ENCODE results near the gene CSGALNACT2. TPM values are rescaled to one million over a fixed set of nuclear protein-coding genes. Genes with fewer than 3 reads are reported as not detected.

The CSGALNACT2 gene
- polyA plus RNA-seq, 4 donors = 2.5 to 13.4 (median 4.8) TPM

DNA sequence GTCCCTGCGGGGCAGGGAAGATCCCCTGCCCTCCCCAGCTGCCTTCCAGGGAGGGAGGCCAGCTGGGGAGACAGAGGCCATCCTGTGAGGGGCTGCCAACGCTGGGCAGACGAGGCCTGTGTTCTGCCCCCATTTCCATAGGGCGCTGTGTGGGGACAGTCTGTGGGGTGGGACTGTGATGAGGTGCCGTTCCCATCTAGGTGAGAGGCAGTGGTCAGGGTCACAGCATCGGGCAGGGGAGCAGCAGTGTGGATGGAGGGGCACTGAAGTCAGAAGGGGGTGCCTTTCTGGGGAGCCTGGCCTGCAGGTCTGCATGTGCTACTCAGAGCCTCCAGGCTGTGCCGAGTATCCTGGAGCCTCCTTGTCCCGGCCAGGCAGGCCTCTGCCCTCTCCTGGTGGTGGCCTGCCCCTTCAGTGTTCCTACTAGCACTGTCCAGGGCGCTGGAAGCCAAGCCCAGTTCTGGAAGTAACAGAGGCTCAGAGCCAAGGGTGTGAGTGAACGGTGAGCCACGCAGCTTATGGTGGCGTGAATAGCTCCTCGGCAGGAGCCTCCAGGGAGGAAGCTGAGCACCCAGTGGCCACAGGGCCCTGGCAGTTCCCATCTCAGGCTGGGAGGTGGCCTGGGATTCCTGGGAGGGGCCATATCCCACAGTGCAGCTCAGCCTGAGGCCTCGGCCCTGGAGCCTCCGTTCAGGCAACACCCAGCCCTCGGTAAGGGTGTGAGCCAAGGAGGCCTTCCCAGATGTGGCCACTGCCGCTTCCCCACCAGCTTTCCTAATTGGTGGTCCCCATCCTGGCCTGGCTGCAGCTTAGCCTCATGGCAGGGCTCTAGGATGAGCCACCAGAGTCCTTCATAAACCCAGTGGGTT is 23.3 kb upstream of the CSGALNACT2 start:
- Histone ChIP-seq H3K27me3 (ENCODE audit: control insufficient read depth in 3 of 3, insufficient read depth in 3 of 3, low read length in 3 of 3) (no peaks in the 10 kb centered on the region), H3K36me3 (ENCODE audit: control insufficient read depth in 3 of 3, insufficient read depth in 2 of 3, low read depth in 1 of 3, low read length in 3 of 3) (peaks cover 0 to 2% (median 0%) of the 10 kb centered on the region in 3 donors), H3K4me1 (ENCODE audit: control insufficient read depth in 3 of 3, insufficient read depth in 2 of 3, low read depth in 1 of 3, low read length in 2 of 3) (peaks cover 0 to 27% (median 0%) of the 10 kb centered on the region in 3 donors), H3K27ac (ENCODE audit: low read depth in 1 of 3, low read length in 2 of 3) (no peak overlapping the region), H3K4me3 (ENCODE audit: low read depth in 1 of 3, low read length in 3 of 3) (no peak overlapping the region), H3K9me3 (ENCODE audit: control insufficient read depth in 2 of 2, insufficient read depth in 1 of 2, low read depth in 1 of 2, low read length in 1 of 2) (no peaks in the 10 kb centered on the region)
- WGBS, 3 donors = 80 to 82% (median 81%) methylated on average over 17 of the region's 17 CpGs
- DNase-seq (no peak), FAIRE-seq (no peak)

GRCh38 chr10:43115881-43116595 is 22.2 kb upstream of the CSGALNACT2 start:
- peaks cover 0 to 3% (median 0%) of the 10 kb centered on the region in 3 donors for H3K36me3 ChIP-seq (ENCODE audit: control insufficient read depth in 3 of 3, insufficient read depth in 2 of 3, low read depth in 1 of 3, low read length in 3 of 3)
- no peak for FAIRE-seq
- no peaks in the 10 kb centered on the region for H3K27me3 ChIP-seq (ENCODE audit: control insufficient read depth in 3 of 3, insufficient read depth in 3 of 3, low read length in 3 of 3)
- peaks cover 0 to 17% (median 0%) of the 10 kb centered on the region in 3 donors for H3K4me1 ChIP-seq (ENCODE audit: control insufficient read depth in 3 of 3, insufficient read depth in 2 of 3, low read depth in 1 of 3, low read length in 2 of 3)
- H3K4me3 ChIP-seq (ENCODE audit: low read depth in 1 of 3, low read length in 3 of 3) = no peak overlapping the region
- H3K27ac ChIP-seq (ENCODE audit: low read depth in 1 of 3, low read length in 2 of 3) = no peak overlapping the region
- 84 to 95% (median 91%) methylated on average over 8 to 10 of the region's 10 CpGs for WGBS, 3 donors
- DNase-seq = no peak
- H3K9me3 ChIP-seq (ENCODE audit: control insufficient read depth in 2 of 2, insufficient read depth in 1 of 2, low read depth in 1 of 2, low read length in 1 of 2) = no peaks in the 10 kb centered on the region

DNA sequence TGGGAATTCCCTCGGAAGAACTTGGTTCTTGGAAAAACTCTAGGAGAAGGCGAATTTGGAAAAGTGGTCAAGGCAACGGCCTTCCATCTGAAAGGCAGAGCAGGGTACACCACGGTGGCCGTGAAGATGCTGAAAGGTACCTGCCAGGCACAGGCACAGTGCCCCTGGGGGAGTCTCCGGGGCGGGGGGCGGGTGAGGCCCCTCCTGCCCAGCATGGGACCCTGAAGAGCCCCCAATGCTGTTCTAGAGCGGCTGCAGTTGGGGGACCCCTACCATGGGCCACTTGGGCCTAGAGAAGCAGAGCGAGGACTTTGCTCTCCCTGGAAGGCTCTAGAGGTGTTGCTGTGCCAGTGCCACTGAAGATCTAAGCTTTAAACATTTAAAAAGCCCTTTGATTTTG is 21.6 kb upstream of the CSGALNACT2 start:
- no peaks in the 10 kb centered on the region for H3K27me3 ChIP-seq (ENCODE audit: control insufficient read depth in 3 of 3, insufficient read depth in 3 of 3, low read length in 3 of 3)
- no peaks in the 10 kb centered on the region for H3K9me3 ChIP-seq (ENCODE audit: control insufficient read depth in 2 of 2, insufficient read depth in 1 of 2, low read depth in 1 of 2, low read length in 1 of 2)
- peaks cover 0 to 13% (median 0%) of the 10 kb centered on the region in 3 donors for H3K4me1 ChIP-seq (ENCODE audit: control insufficient read depth in 3 of 3, insufficient read depth in 2 of 3, low read depth in 1 of 3, low read length in 2 of 3)
- WGBS, 3 donors = 91% methylated on average over 10 of the region's 10 CpGs
- H3K36me3 ChIP-seq (ENCODE audit: control insufficient read depth in 3 of 3, insufficient read depth in 2 of 3, low read depth in 1 of 3, low read length in 3 of 3) = peaks cover 0 to 3% (median 0%) of the 10 kb centered on the region in 3 donors
- no peak overlapping the region for H3K27ac ChIP-seq (ENCODE audit: low read depth in 1 of 3, low read length in 2 of 3)
- DNase-seq = no peak
- H3K4me3 ChIP-seq (ENCODE audit: low read depth in 1 of 3, low read length in 3 of 3) = no peak overlapping the region
- no peak for FAIRE-seq

- no peak overlapping the region for H3K4me3 ChIP-seq (ENCODE audit: low read depth in 1 of 3, low read length in 3 of 3)
- WGBS, 3 donors = 74 to 82% (median 78%) methylated on average over 9 of the region's 9 CpGs
- no peak for FAIRE-seq
- H3K27ac ChIP-seq (ENCODE audit: low read depth in 1 of 3, low read length in 2 of 3) = no peak overlapping the region
- H3K9me3 ChIP-seq (ENCODE audit: control insufficient read depth in 2 of 2, insufficient read depth in 1 of 2, low read depth in 1 of 2, low read length in 1 of 2) = no peaks in the 10 kb centered on the region
- DNase-seq = no peak
- H3K4me1 ChIP-seq (ENCODE audit: control insufficient read depth in 3 of 3, insufficient read depth in 2 of 3, low read depth in 1 of 3, low read length in 2 of 3) = peaks cover 0 to 13% (median 0%) of the 10 kb centered on the region in 3 donors
- H3K27me3 ChIP-seq (ENCODE audit: control insufficient read depth in 3 of 3, insufficient read depth in 3 of 3, low read length in 3 of 3) = no peaks in the 10 kb centered on the region
- H3K36me3 ChIP-seq (ENCODE audit: control insufficient read depth in 3 of 3, insufficient read depth in 2 of 3, low read depth in 1 of 3, low read length in 3 of 3) = peaks cover 0 to 3% (median 0%) of the 10 kb centered on the region in 3 donors
Measured at GRCh38 chr10:43117031-43117776, 21.0 kb upstream of the CSGALNACT2 start.

DNA sequence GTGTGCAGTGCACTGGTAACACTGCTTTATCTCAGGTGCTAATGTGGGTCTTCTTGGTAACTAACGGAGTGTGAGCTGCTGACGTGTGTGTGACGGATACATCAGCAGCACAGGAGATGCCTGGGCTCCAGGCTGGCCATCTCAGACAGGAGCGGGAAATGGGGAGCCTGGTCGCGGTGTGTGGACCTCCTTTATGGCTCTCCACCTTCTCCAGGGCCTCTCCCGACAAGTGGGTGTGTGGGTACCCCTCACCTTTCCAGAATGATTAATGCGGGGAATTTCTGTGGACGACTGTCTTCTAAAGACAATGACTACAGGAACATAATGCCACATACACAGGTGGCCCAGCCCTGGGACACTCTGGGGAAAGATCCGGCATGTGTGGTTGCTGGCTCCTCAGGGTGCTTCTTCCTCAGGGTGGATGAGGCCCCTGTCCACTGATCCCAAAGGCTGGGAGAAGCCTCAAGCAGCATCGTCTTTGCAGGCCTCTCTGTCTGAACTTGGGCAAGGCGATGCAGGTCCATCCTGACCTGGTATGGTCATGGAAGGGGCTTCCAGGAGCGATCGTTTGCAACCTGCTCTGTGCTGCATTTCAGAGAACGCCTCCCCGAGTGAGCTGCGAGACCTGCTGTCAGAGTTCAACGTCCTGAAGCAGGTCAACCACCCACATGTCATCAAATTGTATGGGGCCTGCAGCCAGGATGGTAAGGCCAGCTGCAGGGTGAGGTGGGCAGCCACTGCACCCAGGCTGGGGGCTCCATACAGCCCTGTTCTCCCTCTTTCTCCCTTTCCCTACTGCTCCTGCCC is 20.3 kb upstream of the CSGALNACT2 start:
- FAIRE-seq (no peak), DNase-seq (no peak)
- WGBS, 3 donors = 87 to 90% (median 88%) methylated on average over 18 of the region's 18 CpGs
- peaks cover 0 to 12% (median 0%) of the 10 kb centered on the region in 3 donors for H3K4me1 ChIP-seq (ENCODE audit: control insufficient read depth in 3 of 3, insufficient read depth in 2 of 3, low read depth in 1 of 3, low read length in 2 of 3)
- no peaks in the 10 kb centered on the region for H3K27me3 ChIP-seq (ENCODE audit: control insufficient read depth in 3 of 3, insufficient read depth in 3 of 3, low read length in 3 of 3)
- H3K4me3 ChIP-seq (ENCODE audit: low read depth in 1 of 3, low read length in 3 of 3) = no peak overlapping the region
- H3K27ac ChIP-seq (ENCODE audit: low read depth in 1 of 3, low read length in 2 of 3) = no peak overlapping the region
- no peaks in the 10 kb centered on the region for H3K9me3 ChIP-seq (ENCODE audit: control insufficient read depth in 2 of 2, insufficient read depth in 1 of 2, low read depth in 1 of 2, low read length in 1 of 2)
- peaks cover 0 to 3% (median 0%) of the 10 kb centered on the region in 3 donors for H3K36me3 ChIP-seq (ENCODE audit: control insufficient read depth in 3 of 3, insufficient read depth in 2 of 3, low read depth in 1 of 3, low read length in 3 of 3)

GRCh38 chr10:43118631-43119415 is 19.4 kb upstream of the CSGALNACT2 start:
- WGBS, 3 donors = 79 to 84% (median 83%) methylated on average over 19 of the region's 19 CpGs
- Histone ChIP-seq H3K36me3 (ENCODE audit: control insufficient read depth in 3 of 3, insufficient read depth in 2 of 3, low read depth in 1 of 3, low read length in 3 of 3) (peaks cover 0 to 7% (median 0%) of the 10 kb centered on the region in 3 donors), H3K4me3 (ENCODE audit: low read depth in 1 of 3, low read length in 3 of 3) (no peak overlapping the region), H3K4me1 (ENCODE audit: control insufficient read depth in 3 of 3, insufficient read depth in 2 of 3, low read depth in 1 of 3, low read length in 2 of 3) (peaks cover 0 to 4% (median 0%) of the 10 kb centered on the region in 3 donors), H3K9me3 (ENCODE audit: control insufficient read depth in 2 of 2, insufficient read depth in 1 of 2, low read depth in 1 of 2, low read length in 1 of 2) (no peaks in the 10 kb centered on the region), H3K27me3 (ENCODE audit: control insufficient read depth in 3 of 3, insufficient read depth in 3 of 3, low read length in 3 of 3) (no peaks in the 10 kb centered on the region), H3K27ac (ENCODE audit: low read depth in 1 of 3, low read length in 2 of 3) (no peak overlapping the region)
- no peak for DNase-seq
- no peak for FAIRE-seq

GRCh38 chr10:43119416-43120115 is 18.7 kb upstream of the CSGALNACT2 start:
- Histone ChIP-seq H3K9me3 (ENCODE audit: control insufficient read depth in 2 of 2, insufficient read depth in 1 of 2, low read depth in 1 of 2, low read length in 1 of 2) (no peaks in the 10 kb centered on the region), H3K27ac (ENCODE audit: low read depth in 1 of 3, low read length in 2 of 3) (no peak overlapping the region), H3K4me3 (ENCODE audit: low read depth in 1 of 3, low read length in 3 of 3) (no peak overlapping the region), H3K27me3 (ENCODE audit: control insufficient read depth in 3 of 3, insufficient read depth in 3 of 3, low read length in 3 of 3) (no peaks in the 10 kb centered on the region), H3K36me3 (ENCODE audit: control insufficient read depth in 3 of 3, insufficient read depth in 2 of 3, low read depth in 1 of 3, low read length in 3 of 3) (peaks cover 0 to 8% (median 0%) of the 10 kb centered on the region in 3 donors), H3K4me1 (ENCODE audit: control insufficient read depth in 3 of 3, insufficient read depth in 2 of 3, low read depth in 1 of 3, low read length in 2 of 3) (no peaks in the 10 kb centered on the region)
- 87 to 92% (median 92%) methylated on average over 28 to 31 of the region's 31 CpGs for WGBS, 3 donors
- DNase-seq = no peak
- no peak for FAIRE-seq
